Activated CD8-positive, alpha-beta memory T cell treated with anti-CD3 and anti-CD28 coated beads for 24 hours (primary cell): ENCODE results near the gene MACROD2.
"Not testable (repeated sequence)": the region's sequence is repeated elsewhere in the genome, so short reads cannot be mapped to it uniquely, and the experiment has no call there.

ENCODE experiments used
- DNase-seq: peaks from one replicate; pipeline ENCODE4 v3.0.0-alpha.2; 2020

The MACROD2 gene

GRCh38 chr20:14418376-14418775 lies 423.1 kb downstream of the MACROD2 start:
- DNase-seq: no peak

- no peak for DNase-seq
Measured at GRCh38 chr20:14422892-14423291, 427.6 kb downstream of the MACROD2 start.

GRCh38 chr20:14431568-14431967 lies 436.3 kb downstream of the MACROD2 start:
- no peak for DNase-seq

GRCh38 chr20:14432085-14432484 lies 436.8 kb downstream of the MACROD2 start:
- DNase-seq: no peak

GRCh38 chr20:14432597-14432996 lies 437.3 kb downstream of the MACROD2 start:
- no peak for DNase-seq

DNA sequence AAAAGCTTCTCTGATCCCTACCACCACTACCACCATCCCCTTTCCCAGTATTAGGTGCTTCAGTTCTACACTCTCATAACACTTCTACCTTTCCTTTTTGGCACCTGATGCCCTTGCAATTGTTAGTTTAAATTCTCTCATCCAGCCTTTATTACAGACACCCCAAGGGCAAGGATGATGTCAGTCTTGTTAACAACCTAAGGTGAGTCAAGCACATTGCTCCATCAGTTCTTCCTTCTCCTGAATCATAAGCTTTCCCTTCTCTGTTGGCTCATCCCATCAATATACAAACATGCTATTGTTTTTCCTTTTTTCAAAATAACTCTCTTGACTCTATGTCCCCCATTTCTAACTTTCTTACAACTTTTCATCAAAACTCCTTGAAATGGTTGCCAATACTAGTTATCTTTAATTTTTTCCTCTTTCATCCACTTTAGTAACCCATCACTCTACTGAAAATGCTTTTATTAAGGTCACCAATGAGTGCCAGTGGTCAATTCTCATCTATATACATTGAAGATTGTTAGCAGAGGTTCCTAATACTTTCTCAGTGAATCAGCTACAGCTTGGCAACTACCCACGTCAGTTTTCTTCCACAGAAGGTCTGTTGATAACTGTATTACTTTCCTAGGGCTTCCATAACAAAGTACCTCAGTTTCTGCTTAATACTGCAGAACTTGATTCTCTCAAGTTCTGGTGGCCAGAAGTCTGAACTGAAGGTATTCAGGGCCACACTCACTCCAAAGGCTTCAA lies 439.2 kb downstream of the MACROD2 start:
- no peak for DNase-seq

- DNase-seq: no peak
Measured at GRCh38 chr20:14441201-14441600, 445.9 kb downstream of the MACROD2 start.

DNA sequence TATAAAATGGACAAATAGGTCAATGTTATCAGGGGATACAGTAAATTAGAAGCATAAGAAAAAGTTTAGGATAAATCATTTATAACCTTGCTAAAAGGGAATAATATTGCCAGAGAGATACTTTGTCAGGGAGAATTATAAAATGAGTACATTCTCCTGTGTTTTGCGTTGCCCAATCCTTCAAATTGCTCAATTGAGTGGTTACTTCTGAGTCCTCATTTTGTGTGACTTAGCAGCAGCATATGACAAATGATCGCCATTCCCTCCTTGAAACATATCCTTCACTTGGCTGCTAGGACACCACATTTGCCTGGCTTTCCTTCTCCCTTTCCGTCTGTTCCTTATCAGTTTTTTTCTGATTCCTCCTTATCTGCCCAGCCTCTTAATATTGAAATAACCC lies 448.8 kb downstream of the MACROD2 start:
- DNase-seq: no peak

DNA sequence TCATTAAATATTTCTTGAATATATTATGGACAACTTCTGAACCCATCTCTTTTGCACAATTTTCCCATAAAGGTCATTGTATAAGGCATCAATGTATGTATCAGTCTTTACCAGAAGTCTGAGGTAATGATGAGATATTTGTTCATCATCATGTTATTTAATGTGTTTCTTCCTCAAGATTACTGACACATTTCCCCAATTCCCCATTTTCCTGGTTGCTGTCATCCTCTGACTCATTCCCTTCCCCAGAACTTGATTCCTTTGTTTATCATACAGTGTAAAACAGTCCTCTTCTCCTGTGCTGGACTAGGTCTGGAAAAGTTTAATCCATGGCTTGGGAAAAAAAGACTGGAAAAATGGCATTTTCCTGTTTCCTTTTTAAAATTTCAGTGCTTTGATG lies 450.0 kb downstream of the MACROD2 start:
- DNase-seq: no peak

- DNase-seq: no peak
Measured at GRCh38 chr20:14445902-14446301, 450.6 kb downstream of the MACROD2 start.

GRCh38 chr20:14446446-14446845 lies 451.1 kb downstream of the MACROD2 start:
- DNase-seq: no peak

DNA sequence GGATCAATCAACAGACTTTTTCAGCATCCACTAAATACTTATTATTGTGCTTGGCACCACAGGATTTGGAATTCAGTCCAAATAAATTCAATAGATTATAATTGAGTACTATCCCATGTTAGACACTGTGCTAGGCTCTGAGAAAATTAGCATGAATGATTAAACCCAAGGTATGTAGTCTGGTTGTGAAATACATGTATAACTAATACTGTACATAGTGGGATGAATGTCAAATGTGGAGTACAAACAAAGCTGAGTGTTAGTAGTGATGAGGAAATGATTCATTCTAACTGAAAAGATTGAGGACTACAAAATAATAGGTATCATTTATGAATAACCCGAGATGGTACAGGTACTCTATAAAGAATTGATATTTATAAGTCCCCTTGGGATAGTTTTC lies 454.0 kb downstream of the MACROD2 start:
- no peak for DNase-seq

DNA sequence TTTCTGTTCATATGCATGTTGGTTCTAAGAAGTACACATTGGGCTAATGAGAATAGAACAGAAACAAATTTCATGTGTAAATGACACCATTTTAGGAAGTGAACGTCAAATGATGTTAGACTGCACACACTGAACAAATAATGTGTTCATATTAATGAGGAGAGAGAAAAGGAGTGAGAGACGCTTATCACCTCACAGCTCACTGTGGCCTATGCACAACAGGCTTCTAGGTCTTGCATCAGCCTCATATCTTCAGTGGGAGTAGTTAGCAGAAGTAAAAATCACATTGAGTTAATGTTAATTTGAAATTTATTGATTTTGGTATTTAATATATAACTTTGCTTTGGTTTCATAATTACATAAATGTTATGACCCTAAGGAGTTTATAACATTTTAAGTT lies 454.9 kb downstream of the MACROD2 start:
- no peak for DNase-seq

GRCh38 chr20:14451458-14451857 lies 456.1 kb downstream of the MACROD2 start:
- DNase-seq: no peak

DNA sequence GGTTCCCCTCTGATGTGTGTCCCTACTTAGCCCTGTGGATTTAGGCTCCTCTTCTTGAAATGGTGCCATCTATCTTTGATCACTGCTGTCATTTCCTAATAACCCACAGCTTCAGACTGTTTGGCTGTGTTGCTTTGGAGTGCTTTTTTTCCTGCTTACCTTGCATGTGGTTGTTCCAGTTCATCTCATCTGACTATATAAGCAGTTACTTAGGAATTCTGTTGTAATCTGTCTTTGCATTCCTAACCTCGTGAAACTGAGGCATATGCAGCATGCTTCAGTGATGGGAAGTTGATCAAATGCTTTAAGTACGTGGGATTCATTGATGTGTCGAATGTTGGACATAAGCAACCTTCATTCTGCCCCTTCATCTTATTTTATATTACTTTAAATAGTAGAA lies 457.9 kb downstream of the MACROD2 start:
- no peak for DNase-seq

DNA sequence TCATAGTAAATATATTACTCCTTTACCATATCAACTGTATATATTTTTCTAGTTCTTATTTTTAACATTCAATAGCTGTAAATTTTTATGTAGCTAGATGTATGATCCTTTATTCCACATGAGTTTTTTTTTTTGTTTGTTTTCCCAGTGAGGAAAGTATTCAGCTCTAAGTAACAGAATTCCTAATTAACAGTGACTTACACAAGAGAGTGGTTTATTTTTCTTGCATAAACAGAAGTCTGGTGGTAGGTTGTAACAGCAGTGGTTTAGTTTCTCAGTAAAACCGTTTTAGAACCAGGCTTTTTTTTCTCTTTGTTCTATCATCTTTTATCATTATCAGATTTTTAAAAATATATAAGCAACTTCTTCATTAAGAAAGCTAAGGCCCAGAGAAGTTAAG lies 459.0 kb downstream of the MACROD2 start:
- DNase-seq: no peak

- not testable (repeated sequence) for DNase-seq
Measured at GRCh38 chr20:14467104-14467827, 471.9 kb downstream of the MACROD2 start.

DNA sequence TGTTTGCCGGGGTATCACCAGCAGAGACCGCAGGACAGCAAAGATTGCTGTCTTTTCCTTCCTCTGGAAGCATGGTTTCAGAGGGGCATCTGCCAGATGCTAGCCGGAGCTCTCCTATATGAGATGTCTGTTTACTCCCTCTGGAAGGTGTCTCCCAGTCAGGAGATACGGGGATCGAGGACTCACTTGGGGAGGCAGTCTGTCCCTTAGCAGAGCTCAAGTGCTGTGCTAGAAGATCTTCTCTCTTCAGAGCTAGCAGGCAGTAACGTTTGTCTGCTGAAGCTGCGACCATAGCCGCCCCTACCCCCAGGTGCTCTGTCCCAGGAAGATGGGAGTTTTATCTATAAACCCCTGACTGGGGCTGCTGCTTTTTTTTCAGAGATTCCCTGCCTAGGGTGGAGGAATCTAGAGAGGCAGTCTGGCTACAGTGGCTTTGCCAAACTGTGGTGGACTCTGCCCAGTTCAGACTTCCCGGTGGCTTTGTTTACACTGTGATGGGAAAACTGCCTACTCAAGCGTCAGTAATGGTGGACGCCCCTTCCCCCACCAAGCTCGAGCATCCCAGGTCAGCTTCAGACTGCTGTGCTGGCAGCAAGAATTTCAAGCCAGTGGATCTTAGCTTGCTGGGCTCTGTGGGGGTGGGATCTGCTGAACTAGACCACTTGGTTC lies 475.0 kb downstream of the MACROD2 start:
- no peak for DNase-seq

GRCh38 chr20:14470977-14471661 lies 475.8 kb downstream of the MACROD2 start:
- no peak for DNase-seq

- DNase-seq: no peak
Measured at GRCh38 chr20:14477125-14477524, 481.8 kb downstream of the MACROD2 start.

GRCh38 chr20:14478126-14478525 lies 482.8 kb downstream of the MACROD2 start:
- no peak for DNase-seq

DNA sequence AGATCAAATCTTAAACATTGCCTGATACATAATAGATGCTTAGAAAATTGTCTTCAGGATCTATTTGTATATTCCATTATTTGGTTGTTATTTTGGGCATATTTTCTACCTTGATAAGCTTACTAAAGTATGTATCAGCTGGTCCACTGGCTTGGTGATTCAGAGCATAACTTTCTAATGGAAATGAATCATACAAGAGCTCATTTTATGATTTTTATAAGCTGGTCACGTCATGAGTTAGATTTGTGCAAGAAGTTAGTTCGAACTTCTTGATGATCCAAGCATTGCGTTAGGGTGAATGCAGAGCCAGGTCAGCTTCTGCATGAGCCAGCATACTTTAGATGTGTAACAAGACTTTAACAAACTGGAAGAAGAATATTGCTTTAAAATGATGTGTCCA lies 486.5 kb downstream of the MACROD2 start:
- no peak for DNase-seq

DNA sequence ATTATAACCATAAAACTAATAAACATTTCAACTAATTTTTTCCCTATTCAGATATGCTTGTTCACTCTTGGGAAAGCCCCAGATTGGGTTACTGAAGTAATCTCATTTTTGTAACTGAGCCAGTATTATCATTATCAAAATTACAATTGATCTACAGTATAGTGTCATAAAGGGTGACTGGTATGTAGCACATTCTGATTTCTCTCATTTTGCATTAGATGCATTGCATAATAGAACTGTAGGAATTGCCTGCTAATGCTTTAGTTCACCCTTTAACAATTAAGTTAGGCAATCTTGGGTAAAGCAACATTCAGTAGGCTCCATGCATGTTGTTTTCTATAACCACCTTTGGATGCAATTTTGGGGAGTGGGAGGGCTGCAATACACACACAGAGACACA lies 492.9 kb downstream of the MACROD2 start:
- no peak for DNase-seq
